WERI-Rb-1 (cell line): ENCODE data around the gene EOGT.

ENCODE experiments used
- DNase-seq: peaks from one replicate; pipeline ENCODE4 v3.0.0-alpha.2; 2020
- H3K27ac ChIP-seq: fragments of 250-450 bp; sonication (Bioruptor Pico); 2 replicates; pipeline ENCODE4 v1.5.1; 2020; ENCODE audit warnings: mild to moderate bottlenecking, moderate library complexity
- H3K27me3 ChIP-seq: fragments of 250-450 bp; sonication (Bioruptor Pico); 2 replicates; pipeline ENCODE4 v1.5.1; 2021; ENCODE audit warnings: mild to moderate bottlenecking, low read depth, moderate library complexity; ENCODE audit not compliant: insufficient read depth, severe bottlenecking
- H3K36me3 ChIP-seq: fragments of 250-450 bp; sonication (Bioruptor Pico); 2 replicates; pipeline ENCODE4 v1.5.1; 2020; ENCODE audit warnings: mild to moderate bottlenecking, moderate library complexity
- H3K4me3 ChIP-seq: 2 replicates; pipeline ENCODE4 v1.5.1; 2011; ENCODE audit warnings: low read depth, mild to moderate bottlenecking, control low read depth, low read length
- H3K9me3 ChIP-seq: fragments of 250-450 bp; sonication (Bioruptor Pico); 2 replicates; pipeline ENCODE4 v1.5.1; 2021; ENCODE audit warnings: mild to moderate bottlenecking, moderate library complexity; ENCODE audit not compliant: severe bottlenecking
- CTCF ChIP-seq: IDR thresholded peaks from 2 replicates; pipeline ENCODE4 v1.5.1; 2011; ENCODE audit warnings: low read depth, mild to moderate bottlenecking, control low read depth, inconsistent platforms, low read length

Gene EOGT

GRCh38 chr3:69005791-69006482 lies 7.5 kb downstream of the EOGT start:
- peaks cover 30% of the 10 kb centered on the region for H3K36me3 ChIP-seq
- no peaks in the 10 kb centered on the region for H3K9me3 ChIP-seq
- H3K4me3 ChIP-seq: no peak overlapping the region
- no peak for TF ChIP-seq CTCF
- H3K27me3 ChIP-seq: no peaks in the 10 kb centered on the region
- no peak for DNase-seq
- H3K27ac ChIP-seq: no peak overlapping the region

GRCh38 chr3:69005071-69005790 lies 8.3 kb downstream of the EOGT start:
- Histone ChIP-seq H3K27ac (no peak overlapping the region), H3K4me3 (no peak overlapping the region), H3K36me3 (peaks cover 30% of the 10 kb centered on the region), H3K27me3 (no peaks in the 10 kb centered on the region), H3K9me3 (no peaks in the 10 kb centered on the region)
- DNase-seq: no peak
- TF ChIP-seq CTCF: no peak

GRCh38 chr3:69004138-69004537 lies 9.3 kb downstream of the EOGT start:
- no peaks in the 10 kb centered on the region for H3K27me3 ChIP-seq
- no peak overlapping the region for H3K27ac ChIP-seq
- no peaks in the 10 kb centered on the region for H3K9me3 ChIP-seq
- DNase-seq: no peak
- TF ChIP-seq CTCF: no peak
- H3K36me3 ChIP-seq: peaks cover 26% of the 10 kb centered on the region
- H3K4me3 ChIP-seq: no peak overlapping the region

- Histone ChIP-seq H3K9me3 (no peaks in the 10 kb centered on the region), H3K27me3 (no peaks in the 10 kb centered on the region), H3K36me3 (peaks cover 19% of the 10 kb centered on the region), H3K4me3 (no peak overlapping the region), H3K27ac (no peak overlapping the region)
- TF ChIP-seq CTCF: no peak
- no peak for DNase-seq
Observed at GRCh38 chr3:68999605-69000004, 13.9 kb downstream of the EOGT start.

- TF ChIP-seq CTCF: no peak
- DNase-seq: no peak
- no peak overlapping the region for H3K27ac ChIP-seq
- no peaks in the 10 kb centered on the region for H3K27me3 ChIP-seq
- H3K9me3 ChIP-seq: no peaks in the 10 kb centered on the region
- H3K4me3 ChIP-seq: no peak overlapping the region
- H3K36me3 ChIP-seq: peaks cover 19% of the 10 kb centered on the region
Observed at GRCh38 chr3:68999158-68999557, 14.3 kb downstream of the EOGT start.

- Histone ChIP-seq H3K27ac (no peak overlapping the region), H3K4me3 (no peak overlapping the region), H3K27me3 (no peaks in the 10 kb centered on the region), H3K36me3 (peaks cover 11% of the 10 kb centered on the region), H3K9me3 (no peaks in the 10 kb centered on the region)
- 0 out of 2 replicates have a peak, but pooled peaks have one; percentile 1 for TF ChIP-seq CTCF
- no peak for DNase-seq
Observed at GRCh38 chr3:68997887-68998286, 15.6 kb downstream of the EOGT start.
